HG03060 (cell line): ENCODE results near the gene IMPDH1.

ENCODE experiments used
- ATAC-seq: cut with Tn5 transposase; IDR thresholded peaks from one replicate; pipeline ENCODE4 v1.9.1; 2021; ENCODE audit warnings: low read depth, moderate number of reproducible peaks; ENCODE audit not compliant: unreplicated experiment

IMPDH1 gene

DNA sequence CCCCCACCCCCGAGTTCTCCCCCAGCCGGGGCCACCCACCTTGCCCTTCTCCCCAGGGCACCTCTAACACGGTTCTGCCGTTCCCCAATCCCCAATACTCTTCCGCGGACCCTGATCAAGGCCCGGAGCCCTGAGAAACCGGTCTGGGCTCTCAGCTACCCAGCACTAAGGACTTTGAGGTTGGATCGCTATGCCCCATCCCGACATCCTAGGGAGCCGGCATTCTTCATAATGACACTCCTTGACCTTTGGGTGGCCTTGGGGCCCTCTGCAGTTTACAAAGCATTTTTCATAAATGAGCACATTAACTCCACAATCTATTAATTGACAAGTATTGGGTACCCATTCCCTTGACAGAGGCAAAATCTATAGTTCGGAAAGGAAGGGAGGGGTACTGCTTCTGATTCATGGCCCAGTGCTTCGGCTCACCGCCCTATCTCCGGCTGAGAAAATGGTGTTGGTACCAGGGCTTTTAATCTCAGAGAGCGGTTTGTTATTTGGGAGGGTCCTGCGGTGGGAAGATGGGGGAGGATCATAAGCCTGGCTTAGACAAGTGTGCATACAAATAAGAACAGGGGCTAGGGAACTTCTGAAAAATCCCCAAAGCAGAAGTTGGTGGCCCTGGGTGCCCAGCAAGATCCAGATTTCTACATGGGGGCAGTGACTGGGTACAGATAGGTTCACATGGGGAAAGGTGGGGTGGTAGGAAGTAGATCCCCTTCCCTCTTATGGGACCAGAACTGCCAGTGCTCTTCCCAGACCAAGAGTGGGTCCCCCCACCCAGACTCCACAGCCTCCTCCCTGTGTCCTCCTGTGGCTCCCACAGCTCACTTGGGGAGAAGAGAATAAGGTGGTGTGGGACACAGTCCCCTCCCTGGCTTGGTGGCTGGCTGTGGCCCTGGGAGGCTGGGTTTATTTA lies 3.2 kb downstream of the IMPDH1 start:
- ATAC-seq = no peak

DNA sequence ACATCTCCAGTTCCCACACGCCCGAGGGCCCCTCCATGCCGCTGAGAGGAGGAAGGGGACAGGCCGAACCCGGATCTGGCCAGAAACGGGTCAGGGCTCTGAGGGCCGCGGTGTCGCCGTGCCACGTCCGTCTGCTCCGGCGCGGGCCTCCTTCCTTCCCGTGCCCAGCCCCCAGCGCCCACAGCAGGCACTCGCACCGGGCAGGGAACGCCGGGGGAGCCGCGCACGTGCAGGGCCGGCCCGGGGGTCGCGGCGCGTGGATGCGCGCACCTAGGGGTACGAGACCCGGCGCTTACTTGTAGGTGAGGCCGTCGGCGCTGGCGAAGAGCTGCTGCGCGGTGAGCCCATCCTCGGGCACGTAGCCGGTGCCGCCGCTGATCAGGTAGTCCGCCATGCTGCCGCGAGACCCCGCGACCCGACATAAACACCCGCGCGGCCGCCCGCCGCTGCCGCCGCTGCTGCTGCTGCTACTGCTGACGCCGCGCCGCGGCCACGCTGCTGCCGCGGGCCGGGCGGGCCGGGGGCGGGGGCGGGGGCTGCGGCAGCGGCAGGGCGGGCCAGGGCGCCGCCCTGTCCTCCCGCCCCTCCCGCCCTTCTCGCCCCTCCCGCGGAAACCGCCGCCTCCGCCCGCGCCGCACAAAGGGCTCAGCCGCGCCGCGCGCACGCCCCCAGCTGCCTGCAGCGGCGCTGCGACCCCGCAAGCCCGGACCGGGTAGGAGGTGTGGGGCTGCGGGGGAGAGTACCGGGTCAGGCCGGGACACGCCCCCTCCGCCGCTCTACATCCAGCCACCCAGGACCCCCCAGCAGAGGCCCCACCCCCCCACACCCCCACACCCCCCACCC lies 4.1 kb downstream of the IMPDH1 start:
- ATAC-seq = no peak

DNA sequence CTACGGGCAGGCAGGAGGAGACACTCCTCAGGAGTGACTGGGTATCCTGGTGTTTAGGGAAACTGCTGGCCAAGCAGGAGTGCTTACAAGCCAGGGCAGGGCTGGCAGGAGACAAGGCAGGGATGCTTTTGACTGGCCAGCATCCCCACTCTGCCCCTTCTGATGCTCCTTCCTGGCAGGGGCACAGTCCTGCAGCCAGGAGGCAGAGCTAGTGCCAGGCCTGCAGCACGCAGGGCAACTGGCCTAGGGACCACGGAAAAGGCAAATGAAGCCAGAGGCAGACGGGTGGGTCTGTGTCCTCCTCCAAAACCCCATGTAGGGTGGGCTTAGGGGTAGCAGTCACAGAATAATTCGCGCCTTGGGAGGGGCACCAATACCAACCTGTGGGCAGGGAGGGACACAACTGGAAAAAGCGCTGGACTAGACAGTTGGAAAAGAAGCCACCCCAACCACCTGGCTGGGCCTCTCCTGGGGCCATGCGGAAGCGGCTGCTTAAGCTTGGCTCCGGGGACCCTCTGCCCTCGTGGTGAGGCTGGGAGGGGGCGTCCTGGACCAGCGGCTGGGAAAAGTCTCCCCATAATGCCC lies 4.8 kb downstream of the IMPDH1 start:
- ATAC-seq = no peak

DNA sequence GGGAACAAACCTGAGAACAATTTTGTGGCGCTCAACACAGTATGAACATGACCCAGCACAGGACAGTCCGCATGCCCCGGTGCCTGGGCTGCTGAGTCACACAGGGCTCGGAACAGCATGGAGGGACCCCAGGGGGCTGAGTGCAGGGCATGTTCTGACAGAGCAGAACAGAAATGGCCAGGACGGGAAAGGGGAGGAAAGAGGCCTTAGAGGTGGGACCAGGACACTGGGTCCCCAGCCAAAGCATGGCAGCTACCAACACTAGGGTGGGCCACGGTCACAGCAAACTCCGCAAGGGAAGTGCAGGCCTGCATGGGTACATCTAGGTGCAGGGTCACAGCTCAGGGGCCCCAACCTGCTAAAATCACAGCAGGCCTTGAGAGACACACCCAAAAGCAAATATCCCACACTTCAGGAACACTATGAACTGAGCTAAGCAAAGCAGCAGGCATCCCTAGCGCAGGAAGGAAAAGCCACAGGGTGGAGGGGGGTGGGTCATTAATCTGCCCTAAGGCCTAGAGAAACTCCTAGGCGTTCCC lies 5.6 kb downstream of the IMPDH1 start:
- ATAC-seq = no peak

DNA sequence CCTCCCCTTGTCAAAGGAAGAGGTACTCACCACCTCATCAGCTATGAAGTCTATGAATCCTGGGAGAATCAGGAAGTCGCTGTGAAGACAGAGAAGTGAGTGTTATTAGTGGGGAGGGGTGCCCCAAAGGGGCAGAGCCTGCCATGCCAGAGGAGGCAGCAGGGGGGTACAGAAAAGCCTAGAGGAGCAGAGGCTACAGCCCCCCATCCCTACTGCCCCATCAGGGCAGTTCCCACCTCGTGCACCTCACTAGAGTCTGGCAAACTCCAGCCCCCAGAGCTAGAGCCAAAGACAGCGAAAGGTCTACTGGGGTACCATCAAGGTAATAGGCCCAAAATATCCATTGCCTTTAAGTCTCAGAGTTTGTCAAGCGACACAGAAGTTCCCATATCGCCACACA lies 6.1 kb downstream of the IMPDH1 start:
- no peak for ATAC-seq

DNA sequence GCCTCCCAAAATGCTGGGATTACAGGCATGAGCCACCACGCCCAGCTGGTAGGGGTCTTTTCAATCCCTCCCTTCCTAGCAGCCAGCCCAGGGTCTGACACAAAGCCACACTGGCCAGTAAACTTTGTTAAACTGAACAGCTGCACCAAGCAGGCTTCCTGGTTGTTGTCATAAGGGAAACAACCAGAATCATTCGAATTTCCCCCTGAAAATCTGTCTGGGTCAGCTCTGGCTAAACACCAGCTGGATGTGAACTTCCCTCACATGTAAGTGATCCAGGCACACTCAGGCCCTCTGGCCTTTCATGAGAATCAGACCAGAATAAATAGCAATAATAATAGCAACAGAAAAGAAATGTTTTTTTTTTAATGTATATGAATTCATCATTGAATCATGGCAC lies 7.4 kb downstream of the IMPDH1 start:
- ATAC-seq = no peak

DNA sequence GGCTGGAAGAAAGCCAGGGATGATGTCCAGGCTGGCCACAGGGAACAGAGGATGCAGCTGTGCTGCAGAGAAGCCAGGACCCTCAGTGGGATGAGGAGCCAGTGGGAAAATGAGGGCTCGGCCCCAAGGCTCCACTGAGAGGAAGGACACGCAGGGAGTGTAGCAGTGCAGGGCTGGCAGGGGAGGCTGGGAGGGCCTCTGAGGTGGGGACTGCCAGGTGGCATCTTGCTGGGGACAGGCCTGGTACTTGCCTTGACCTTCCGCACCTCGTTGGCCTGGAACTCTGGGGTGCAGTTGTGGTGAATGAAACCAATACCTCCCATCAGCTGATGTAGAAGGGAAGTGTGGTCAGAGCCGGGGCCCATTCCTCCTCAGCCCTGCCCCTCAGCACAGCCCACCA lies 9.2 kb downstream of the IMPDH1 start:
- no peak for ATAC-seq

DNA sequence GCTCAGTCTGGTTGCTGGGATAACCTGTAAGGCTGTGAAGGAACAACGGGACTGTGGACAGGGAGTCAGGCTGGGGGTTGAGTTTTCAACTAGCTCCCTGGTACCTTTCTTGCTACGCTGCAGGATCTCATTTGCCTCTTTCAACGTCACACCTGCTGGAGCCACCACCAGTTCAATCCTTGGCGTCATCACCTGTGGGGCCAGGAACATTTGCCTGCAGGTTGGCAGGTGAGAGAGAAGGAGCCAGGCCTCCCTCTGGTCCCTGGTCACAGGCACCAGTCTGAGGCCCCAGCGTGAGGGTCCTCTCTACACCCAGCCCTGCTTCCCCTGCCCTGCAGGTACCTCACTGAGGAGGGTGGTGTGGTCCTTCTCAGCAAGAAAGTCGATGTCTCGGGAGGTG lies 9.8 kb downstream of the IMPDH1 start:
- ATAC-seq = no peak

DNA sequence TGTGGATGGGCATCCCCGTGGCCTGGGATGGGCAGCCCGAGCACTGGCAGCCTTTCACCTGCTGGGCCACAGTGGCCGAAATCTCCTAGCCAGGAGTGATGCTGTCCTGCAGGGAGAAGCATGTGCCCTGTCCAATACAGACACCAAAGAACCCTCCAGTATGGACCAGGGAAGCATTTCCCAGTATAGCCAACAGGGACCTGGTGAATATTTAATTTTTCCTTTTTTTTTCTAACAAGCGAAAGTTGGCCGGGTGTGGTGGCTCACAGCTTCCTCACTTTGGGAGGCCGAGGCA lies 11.0 kb downstream of the IMPDH1 start:
- no peak for ATAC-seq

DNA sequence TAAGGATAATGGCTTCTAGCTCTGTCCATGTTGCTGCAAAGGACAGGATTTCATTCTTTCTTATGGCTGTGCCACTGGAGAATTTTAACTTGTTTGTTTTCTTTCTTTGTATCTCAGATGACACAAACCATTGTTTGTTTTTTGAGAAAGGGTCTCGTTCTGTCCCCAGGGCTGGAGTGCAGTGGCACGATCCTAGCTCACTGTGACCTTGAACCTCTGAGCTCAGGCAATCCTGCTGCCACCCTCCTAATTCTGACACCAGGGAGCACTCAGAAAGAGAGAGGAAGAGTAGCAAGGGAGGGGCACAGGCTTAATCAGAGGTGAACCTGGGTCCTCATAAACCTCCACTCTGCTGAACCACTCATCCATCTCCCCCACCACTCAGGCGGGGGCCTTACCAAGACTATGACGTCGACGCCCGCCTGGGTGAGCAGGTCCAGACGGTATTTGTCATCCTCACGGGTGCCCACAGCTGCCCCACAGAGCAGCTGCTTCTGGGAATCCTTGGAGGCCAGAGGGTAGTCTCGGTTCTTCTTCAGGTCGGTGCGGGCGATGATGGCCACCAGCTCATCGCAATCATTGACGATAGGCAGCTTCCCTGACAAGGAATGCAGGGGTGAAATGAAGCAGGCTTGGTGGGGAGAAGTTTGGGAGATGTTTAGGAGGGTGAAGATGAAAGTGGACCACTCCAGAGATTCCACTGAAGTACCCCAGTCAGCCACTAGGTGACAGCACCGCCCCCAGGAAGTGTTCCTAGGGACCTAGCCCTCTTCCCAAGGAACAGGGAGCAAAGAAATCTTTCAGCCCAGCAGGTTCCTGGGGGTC lies 11.6 kb downstream of the IMPDH1 start:
- ATAC-seq = no peak

DNA sequence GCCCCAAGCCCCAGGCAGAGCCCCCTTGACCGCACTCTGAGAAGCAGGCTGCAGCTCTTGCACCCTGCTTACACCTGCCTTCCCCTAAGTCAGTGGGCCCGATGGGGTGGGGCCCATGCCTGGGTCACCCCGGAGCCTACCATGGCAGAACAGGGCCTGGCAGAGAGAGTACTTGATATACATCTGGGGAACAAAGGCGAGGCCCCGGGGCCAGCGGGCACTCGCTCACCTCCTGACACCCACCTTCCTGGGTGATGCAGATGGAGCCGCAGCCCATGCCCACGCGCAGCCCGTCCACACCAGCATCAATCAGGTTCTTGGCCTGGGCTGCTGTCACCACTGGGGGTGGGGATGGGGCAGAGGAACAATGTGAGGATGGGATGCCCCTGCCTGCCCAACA lies 13.4 kb downstream of the IMPDH1 start:
- no peak for ATAC-seq

DNA sequence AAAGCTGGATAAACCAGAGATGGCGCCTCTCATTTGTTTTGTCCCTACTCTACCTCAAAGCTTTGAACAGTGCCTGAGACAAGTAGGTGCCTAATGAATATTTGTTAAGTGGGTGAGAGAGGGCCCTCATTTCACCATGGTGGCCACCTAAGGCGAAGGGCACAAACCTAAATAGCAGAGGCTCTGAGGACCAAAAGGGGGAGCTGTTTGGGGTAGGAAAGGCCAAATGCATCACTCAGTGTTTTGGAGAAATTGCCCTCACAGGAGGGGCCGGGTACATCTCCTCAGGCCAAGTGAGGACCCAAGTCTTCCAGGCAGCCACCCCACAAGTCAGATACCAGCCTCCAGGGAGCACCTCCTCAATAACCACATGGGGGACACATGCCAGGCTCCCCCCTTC lies 14.0 kb downstream of the IMPDH1 start:
- ATAC-seq = no peak

DNA sequence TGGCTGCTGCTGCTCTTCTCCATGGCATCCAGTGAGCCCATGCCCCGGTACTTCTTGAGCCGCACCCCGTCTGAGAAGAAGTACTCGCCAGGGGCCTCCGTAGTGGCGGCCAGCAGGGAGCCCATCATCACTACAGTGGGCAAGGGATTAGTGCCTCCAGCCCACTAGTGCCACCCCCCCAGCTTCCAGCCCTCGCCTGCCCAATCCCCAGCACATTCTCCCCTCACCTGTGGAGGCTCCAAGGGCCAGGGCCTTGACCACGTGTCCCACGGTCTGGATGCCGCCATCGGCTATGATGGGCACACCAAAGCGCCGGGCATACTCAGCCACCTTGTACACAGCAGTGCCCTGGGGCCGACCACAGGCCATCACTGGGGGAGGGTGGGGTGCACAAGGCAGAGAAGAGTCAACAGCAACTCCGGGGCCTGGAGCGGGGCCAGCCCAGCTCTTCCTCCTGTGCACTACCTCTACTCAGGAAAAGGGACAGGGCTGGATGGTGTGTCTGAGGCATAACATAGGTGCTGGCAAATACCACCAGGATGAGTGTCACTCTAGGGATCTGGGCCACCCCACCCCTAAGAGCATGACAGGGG lies 14.8 kb downstream of the IMPDH1 start:
- no peak for ATAC-seq

DNA sequence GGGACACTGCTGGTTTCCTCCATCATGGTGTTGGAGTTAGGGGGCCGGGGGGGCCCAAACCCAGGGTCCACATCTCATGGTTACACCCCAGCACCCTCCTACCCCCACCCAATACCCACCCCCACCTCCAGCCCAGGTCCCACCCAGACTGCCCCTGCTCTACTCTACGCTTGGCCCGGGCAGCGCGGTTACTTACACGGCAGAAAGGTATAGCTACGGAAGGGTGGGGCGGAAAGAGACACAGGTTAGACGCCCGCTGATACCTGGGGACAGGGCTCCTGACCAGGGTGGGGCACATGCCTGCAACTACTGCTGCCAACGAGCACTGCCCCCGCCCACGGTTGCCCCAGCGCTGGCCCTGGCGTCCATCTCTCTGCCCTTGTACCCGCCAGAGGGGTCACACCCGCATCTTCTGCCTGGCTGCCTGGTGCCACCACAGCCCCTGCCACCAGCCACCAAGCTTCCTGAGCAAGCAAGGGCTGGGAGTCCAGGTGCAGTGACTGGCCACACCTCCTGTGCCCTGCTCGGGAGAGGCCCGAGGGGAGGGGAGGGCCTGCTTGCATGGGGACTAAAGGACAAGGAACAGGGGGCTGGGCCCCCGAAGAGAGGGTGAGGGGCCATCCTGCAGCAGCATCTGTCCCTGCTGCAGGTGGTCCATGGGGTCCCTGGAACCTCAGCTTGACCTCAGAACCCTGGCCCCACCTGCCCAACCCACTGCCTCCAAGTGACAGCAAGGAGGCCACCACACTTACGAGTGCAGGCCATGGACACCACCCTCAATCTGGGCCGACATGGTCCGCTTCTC lies 16.1 kb downstream of the IMPDH1 start:
- no peak for ATAC-seq

DNA sequence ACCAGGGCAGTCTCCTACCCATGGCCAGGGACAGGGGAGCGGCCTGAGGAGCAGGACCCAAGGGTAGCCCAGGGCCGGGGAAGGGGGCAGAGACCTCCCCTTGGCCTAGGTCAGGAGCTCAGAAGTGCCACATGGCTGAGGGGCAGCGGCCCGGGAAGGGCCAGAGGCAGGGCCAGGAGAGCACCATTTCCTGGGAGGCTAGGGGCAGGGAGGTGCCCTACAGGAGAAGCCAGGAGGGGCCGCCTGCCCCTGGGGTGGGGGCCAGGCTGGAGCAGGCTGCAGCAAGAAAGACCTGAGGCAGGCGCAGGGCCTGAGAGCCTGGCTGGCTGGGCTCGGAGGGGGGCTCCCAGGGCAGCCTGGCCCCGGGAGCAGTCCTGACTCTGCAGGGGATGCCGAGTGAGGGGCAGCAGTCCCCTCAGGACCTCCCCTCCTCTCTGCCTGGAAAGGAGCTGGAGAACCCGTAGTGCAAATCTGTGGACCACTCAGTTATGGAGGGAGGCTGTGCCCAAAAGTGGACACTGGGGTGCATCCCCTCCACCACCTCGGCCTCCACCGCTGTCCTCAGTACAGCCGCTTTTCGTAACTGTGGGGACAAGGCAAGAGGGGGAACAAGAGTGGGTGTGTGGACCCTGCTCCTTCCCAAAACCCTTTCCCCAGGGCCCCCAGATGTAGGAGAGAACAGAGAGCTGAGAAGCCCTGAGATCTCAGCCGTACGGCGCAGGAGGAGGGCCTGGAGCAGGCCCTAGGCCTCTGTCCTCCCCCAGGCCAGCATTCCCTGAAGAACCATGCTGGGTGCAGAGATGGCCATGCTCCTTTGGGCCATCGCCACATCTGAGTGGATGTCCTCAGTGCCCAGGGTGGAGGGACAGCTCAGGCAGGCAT lies 17.1 kb downstream of the IMPDH1 start:
- no peak for ATAC-seq

DNA sequence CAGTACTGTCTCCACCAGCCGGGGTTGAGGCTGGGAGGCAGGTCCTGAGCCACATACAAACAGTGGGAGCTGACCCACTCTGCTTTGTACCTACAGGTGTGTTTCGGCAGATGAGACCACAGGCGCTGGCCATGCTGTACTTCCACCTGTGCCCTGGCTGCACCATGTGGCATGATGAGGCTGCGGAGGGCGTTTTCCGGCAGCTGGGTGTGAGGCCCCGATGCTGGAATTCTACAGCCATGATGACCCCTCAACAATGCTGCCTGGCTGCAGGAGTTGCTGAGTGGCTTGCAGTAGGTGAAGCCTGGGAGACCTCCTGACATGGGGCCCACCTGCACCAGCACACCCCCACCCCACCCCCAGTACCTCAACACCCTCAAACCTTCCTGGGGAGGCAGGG lies 18.0 kb downstream of the IMPDH1 start:
- no peak for ATAC-seq

DNA sequence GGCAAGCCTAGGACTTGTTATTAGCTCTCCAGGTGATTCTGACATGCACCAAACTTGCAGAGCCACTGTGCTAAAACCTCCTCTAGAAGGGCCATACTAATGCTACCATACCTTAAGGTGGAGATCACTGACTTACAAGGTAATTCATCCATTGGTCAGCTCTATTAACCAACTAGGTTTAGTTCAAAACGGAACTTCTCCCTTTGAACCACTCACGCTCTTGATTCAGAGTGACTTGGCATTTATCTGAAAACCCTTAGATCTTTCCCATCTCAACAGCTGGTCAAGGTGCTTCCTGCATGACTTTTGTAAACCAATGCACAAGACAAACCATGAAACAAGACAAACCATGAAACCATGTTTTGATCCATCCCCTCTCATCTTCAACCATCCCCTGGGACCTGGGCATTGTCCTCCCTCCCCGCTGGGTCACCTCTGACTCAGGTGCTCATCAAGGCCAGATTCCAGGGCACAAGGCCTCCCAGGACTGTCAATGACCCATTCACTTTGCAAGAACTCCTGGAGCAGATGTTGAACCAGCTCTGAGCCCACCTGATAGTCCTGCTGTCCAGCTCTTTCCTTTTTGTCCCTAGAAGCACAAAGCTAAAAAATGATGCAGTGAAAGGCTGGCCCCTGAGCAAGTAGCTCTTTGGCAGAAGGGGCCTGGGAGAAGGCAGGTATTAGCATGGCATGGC lies 18.8 kb downstream of the IMPDH1 start:
- ATAC-seq = no peak
